GM18907 (cell line): ENCODE results near the gene PLPPR3.
"Not testable (repeated sequence)": the region's sequence is repeated elsewhere in the genome, so short reads cannot be mapped to it uniquely, and the experiment has no call there.

ENCODE experiments used
- ATAC-seq: cut with Tn5 transposase; IDR thresholded peaks from one replicate; pipeline ENCODE4 v1.9.1; 2021; ENCODE audit warnings: mild to moderate bottlenecking, moderate library complexity; ENCODE audit not compliant: unreplicated experiment

The PLPPR3 gene

GRCh38 chr19:854549-854948, 32.8 kb upstream of the PLPPR3 start:
- ATAC-seq: no peak

- ATAC-seq: not testable (repeated sequence)
Measured at GRCh38 chr19:853614-854220, 32.0 kb upstream of the PLPPR3 start.

- no peak for ATAC-seq
Measured at GRCh38 chr19:853014-853585, 31.3 kb upstream of the PLPPR3 start.

GRCh38 chr19:852136-853013, 30.6 kb upstream of the PLPPR3 start, which contains the start of gene ELANE:
ELANE (plus strand) TSS chr19:852303; CDS start chr19:852329, 26 bp downstream.
- no peak for ATAC-seq

GRCh38 chr19:850979-851335, 29.2 kb upstream of the PLPPR3 start:
- ATAC-seq: no peak

GRCh38 chr19:850221-850978, 28.6 kb upstream of the PLPPR3 start:
- ATAC-seq: no peak

- not testable (repeated sequence) for ATAC-seq
Measured at GRCh38 chr19:849195-849594, 27.4 kb upstream of the PLPPR3 start.

- no peak for ATAC-seq
Measured at GRCh38 chr19:848386-848921, 26.7 kb upstream of the PLPPR3 start.

GRCh38 chr19:845707-846521, 24.2 kb upstream of the PLPPR3 start:
- no peak for ATAC-seq

GRCh38 chr19:844546-844971, 22.8 kb upstream of the PLPPR3 start:
- ATAC-seq: no peak

- no peak for ATAC-seq
Measured at GRCh38 chr19:843836-844545, 22.2 kb upstream of the PLPPR3 start.

GRCh38 chr19:843180-843835, 21.6 kb upstream of the PLPPR3 start:
- ATAC-seq: no peak

GRCh38 chr19:842802-843179, 21.0 kb upstream of the PLPPR3 start:
- not testable (repeated sequence) for ATAC-seq

- ATAC-seq: no peak
Measured at GRCh38 chr19:840519-841206, 18.9 kb upstream of the PLPPR3 start, which contains the start of gene PRTN3. PRTN3 (plus strand) TSS chr19:840999; CDS start chr19:841009, 10 bp downstream.

GRCh38 chr19:835210-835810, 13.6 kb upstream of the PLPPR3 start:
- no peak for ATAC-seq

GRCh38 chr19:834216-834615, 12.5 kb upstream of the PLPPR3 start:
- ATAC-seq: no peak

GRCh38 chr19:831407-832369, 9.9 kb upstream of the PLPPR3 start:
- no peak for ATAC-seq
